ENCODE measurements around the gene STRA6.

The STRA6 gene

GRCh38 chr15:74209560-74209958, 7.0 kb upstream of the STRA6 start:
- H3K4me2 ChIP-seq (ENCODE audit: low read depth, low read length, poor library complexity, severe bottlenecking): peak overlapping the region; percentile 91
- H3F3A ChIP-seq (ENCODE audit: low read depth): peaks cover 4% of the 10 kb centered on the region
- H3K27me3 ChIP-seq (ENCODE audit: insufficient read depth, low read length, poor library complexity, severe bottlenecking): no peaks in the 10 kb centered on the region
- H3K36me3 ChIP-seq (ENCODE audit: insufficient read depth, low read length): no peaks in the 10 kb centered on the region
- peak overlapping the region; percentile 90 for H3K9ac ChIP-seq (ENCODE audit: low read depth, low read length, poor library complexity, severe bottlenecking)
- peak overlapping the region; percentile 75 for H3K4me3 ChIP-seq (ENCODE audit: low read length, poor library complexity, severe bottlenecking)
- no peaks in the 10 kb centered on the region for H4K20me1 ChIP-seq (ENCODE audit: insufficient read depth, low read length, poor library complexity, severe bottlenecking)
- no peak overlapping the region for H2AFZ ChIP-seq (ENCODE audit: low read length)
- peaks cover 60% of the 10 kb centered on the region for H3K79me2 ChIP-seq (ENCODE audit: insufficient read depth, low read length)
- TF ChIP-seq EZH2phosphoT487 (IDR thresholded peaks at IDR 0.05; ENCODE audit: borderline replicate concordance) (no peak), CTCF (conservative IDR thresholded peaks at IDR 0.05; ENCODE audit: low read length) (peak; percentile 51)
- H3K9me3 ChIP-seq (ENCODE audit: insufficient read depth, low read depth, low read length): no peaks in the 10 kb centered on the region
- peaks cover 81% of the 10 kb centered on the region for H3K4me1 ChIP-seq (ENCODE audit: insufficient read depth, low read length, poor library complexity, severe bottlenecking)
- no peaks in the 10 kb centered on the region for H3K9me2 ChIP-seq (replicated peaks; ENCODE audit: low read depth, low read length)

- TF ChIP-seq EZH2phosphoT487 (IDR thresholded peaks at IDR 0.05; ENCODE audit: borderline replicate concordance): no peak
- TF ChIP-seq CTCF (conservative IDR thresholded peaks at IDR 0.05; ENCODE audit: low read length): no peak
- Histone ChIP-seq H3K4me2 (ENCODE audit: low read depth, low read length, poor library complexity, severe bottlenecking) (peak overlapping the region; percentile 91), H3K9me2 (replicated peaks; ENCODE audit: low read depth, low read length) (no peaks in the 10 kb centered on the region), H3K4me1 (ENCODE audit: insufficient read depth, low read length, poor library complexity, severe bottlenecking) (peaks cover 83% of the 10 kb centered on the region), H4K20me1 (ENCODE audit: insufficient read depth, low read length, poor library complexity, severe bottlenecking) (no peaks in the 10 kb centered on the region), H3K9ac (ENCODE audit: low read depth, low read length, poor library complexity, severe bottlenecking) (peak overlapping the region; percentile 90), H3K79me2 (ENCODE audit: insufficient read depth, low read length) (peaks cover 65% of the 10 kb centered on the region), H3K36me3 (ENCODE audit: insufficient read depth, low read length) (no peaks in the 10 kb centered on the region), H2AFZ (ENCODE audit: low read length) (peak overlapping the region; percentile 1; the same call in 1 of the 2 replicates), H3K4me3 (ENCODE audit: low read length, poor library complexity, severe bottlenecking) (peak overlapping the region; percentile 75), H3K27me3 (ENCODE audit: insufficient read depth, low read length, poor library complexity, severe bottlenecking) (no peaks in the 10 kb centered on the region), H3K9me3 (ENCODE audit: insufficient read depth, low read depth, low read length) (no peaks in the 10 kb centered on the region), H3F3A (ENCODE audit: low read depth) (peaks cover 7% of the 10 kb centered on the region)
Observed at GRCh38 chr15:74208901-74209559, 6.4 kb upstream of the STRA6 start.

GRCh38 chr15:74208496-74208895, 5.9 kb upstream of the STRA6 start:
- Histone ChIP-seq H3K36me3 (ENCODE audit: insufficient read depth, low read length) (no peaks in the 10 kb centered on the region), H3K4me1 (ENCODE audit: insufficient read depth, low read length, poor library complexity, severe bottlenecking) (peaks cover 83% of the 10 kb centered on the region), H3F3A (ENCODE audit: low read depth) (peaks cover 7% of the 10 kb centered on the region), H3K9me3 (ENCODE audit: insufficient read depth, low read depth, low read length) (no peaks in the 10 kb centered on the region), H4K20me1 (ENCODE audit: insufficient read depth, low read length, poor library complexity, severe bottlenecking) (no peaks in the 10 kb centered on the region), H3K4me2 (ENCODE audit: low read depth, low read length, poor library complexity, severe bottlenecking) (peak overlapping the region; percentile 91), H3K27me3 (ENCODE audit: insufficient read depth, low read length, poor library complexity, severe bottlenecking) (no peaks in the 10 kb centered on the region), H2AFZ (ENCODE audit: low read length) (peak overlapping the region; percentile 1; the same call in 1 of the 2 replicates), H3K4me3 (ENCODE audit: low read length, poor library complexity, severe bottlenecking) (peak overlapping the region; percentile 75), H3K9ac (ENCODE audit: low read depth, low read length, poor library complexity, severe bottlenecking) (peak overlapping the region; percentile 90), H3K79me2 (ENCODE audit: insufficient read depth, low read length) (peaks cover 70% of the 10 kb centered on the region), H3K9me2 (replicated peaks; ENCODE audit: low read depth, low read length) (no peaks in the 10 kb centered on the region)
- no peak for TF ChIP-seq EZH2phosphoT487 (IDR thresholded peaks at IDR 0.05; ENCODE audit: borderline replicate concordance)
- TF ChIP-seq CTCF (conservative IDR thresholded peaks at IDR 0.05; ENCODE audit: low read length): no peak
